ENCODE measurements around the gene CMC1.

DNA sequence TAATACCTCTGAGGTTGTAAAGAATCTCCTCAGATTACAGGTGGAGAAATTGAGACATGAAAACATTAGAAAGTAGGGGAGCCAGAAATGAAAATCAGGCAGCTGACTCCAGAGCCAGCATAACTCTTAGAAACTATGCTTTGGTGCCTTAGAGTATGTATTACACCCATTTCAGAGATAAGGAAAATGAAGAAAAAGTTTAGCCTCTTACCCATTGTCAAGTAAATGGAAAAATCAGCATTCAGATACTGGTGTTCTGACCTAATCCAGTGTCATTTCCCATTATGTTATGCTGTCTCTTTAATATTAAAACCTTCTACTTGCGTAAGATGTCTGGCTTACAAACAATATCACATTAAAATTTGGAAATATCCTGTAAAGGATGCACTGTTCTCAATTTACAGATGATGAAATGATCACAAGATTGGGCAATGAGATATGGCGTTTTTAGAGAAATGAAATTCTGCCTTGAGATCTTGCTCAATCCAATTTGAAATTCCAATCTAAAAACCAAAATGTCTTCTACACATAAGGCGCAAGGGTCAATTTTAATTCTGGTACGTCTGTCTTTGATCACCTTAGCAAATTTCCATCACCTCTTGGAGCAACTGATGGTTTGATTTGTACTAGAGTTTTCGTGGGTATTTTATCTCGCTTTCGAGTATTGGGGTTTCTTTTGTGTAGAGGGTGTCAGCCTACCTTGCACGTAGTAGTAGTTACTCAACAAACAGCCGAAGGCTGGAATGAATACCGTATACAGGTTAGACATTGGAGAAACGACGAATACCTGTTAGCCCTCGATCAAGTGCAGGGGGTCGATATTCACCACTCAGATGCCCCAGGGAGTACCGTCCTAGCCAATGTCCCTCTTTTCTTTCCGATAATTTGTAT is 106.2 kb downstream of the CMC1 start:
- TF ChIP-seq EZH2 (IDR thresholded peaks at IDR 0.05; ENCODE audit: insufficient read depth, poor library complexity, severe bottlenecking): no peak
- no peak for TF ChIP-seq EZH2phosphoT487 (IDR thresholded peaks at IDR 0.05; ENCODE audit: insufficient read depth, low read depth)
